ENCODE data around the gene OMD. TPM values are rescaled to one million over a fixed set of nuclear protein-coding genes. Genes with fewer than 3 reads are reported as not detected.

The OMD gene
- total and polyA plus RNA-seq, 2 of the 8 experiments (the other 6 are each of a cell fraction or from before 2014, with no cell fraction given) = not detected

- no peak for TF ChIP-seq RFX5 (IDR thresholded peaks at IDR 0.05; ENCODE audit: borderline replicate concordance, low read depth, low read length)
- TF ChIP-seq SIX5 (IDR thresholded peaks at IDR 0.05; ENCODE audit: low read depth, low read length) = no peak
- no peak for TF ChIP-seq NANOG (IDR thresholded peaks at IDR 0.05; ENCODE audit: insufficient read depth, low read depth, low read length, poor library complexity, severe bottlenecking)
- TF ChIP-seq EGR1 (IDR thresholded peaks at IDR 0.05; ENCODE audit: borderline replicate concordance, low read depth, low read length) = no peak
These were observed 38.8 kb downstream of the OMD start (continued) for GRCh38 chr9:92385477-92385876.

All from H1 (cell line).